ENCODE results near the gene AP3B1.
"Not testable (repeated sequence)": the region's sequence is repeated elsewhere in the genome, so short reads cannot be mapped to it uniquely, and the experiment has no call there.

Gene AP3B1

GRCh38 chr5:78236046-78236445, 58.5 kb downstream of the AP3B1 start:
- no peak for DNase-seq

- no peak for DNase-seq
Observed at GRCh38 chr5:78235289-78235688, 59.2 kb downstream of the AP3B1 start.

- DNase-seq = no peak
Observed at GRCh38 chr5:78234804-78235203, 59.7 kb downstream of the AP3B1 start.

GRCh38 chr5:78232163-78232562, 62.3 kb downstream of the AP3B1 start:
- no peak for DNase-seq

- no peak for DNase-seq
Observed at GRCh38 chr5:78224358-78224757, 70.1 kb downstream of the AP3B1 start.

- no peak for DNase-seq
Observed at GRCh38 chr5:78221964-78222451, 72.5 kb downstream of the AP3B1 start.

- DNase-seq = no peak
Observed at GRCh38 chr5:78221467-78221866, 73.0 kb downstream of the AP3B1 start.

- no peak for DNase-seq
Observed at GRCh38 chr5:78215972-78216371, 78.5 kb downstream of the AP3B1 start.

GRCh38 chr5:78215565-78215964, 78.9 kb downstream of the AP3B1 start:
- no peak for DNase-seq

GRCh38 chr5:78213799-78214198, 80.7 kb downstream of the AP3B1 start:
- DNase-seq = no peak

GRCh38 chr5:78211052-78211451, 83.4 kb downstream of the AP3B1 start:
- DNase-seq = no peak

- DNase-seq = no peak
Observed at GRCh38 chr5:78204241-78204640, 90.3 kb downstream of the AP3B1 start.

GRCh38 chr5:78203815-78204214, 90.7 kb downstream of the AP3B1 start:
- DNase-seq = no peak

GRCh38 chr5:78190402-78190801, 104.1 kb downstream of the AP3B1 start:
- DNase-seq = no peak

GRCh38 chr5:78188681-78189080, 105.8 kb downstream of the AP3B1 start:
- not testable (repeated sequence) for DNase-seq

GRCh38 chr5:78187172-78187571, 107.3 kb downstream of the AP3B1 start:
- DNase-seq = no peak

GRCh38 chr5:78182838-78183237, 111.7 kb downstream of the AP3B1 start:
- no peak for DNase-seq

- DNase-seq = no peak
Observed at GRCh38 chr5:78178356-78178755, 116.1 kb downstream of the AP3B1 start.

- DNase-seq = not testable (repeated sequence)
Observed at GRCh38 chr5:78170335-78170734, 124.2 kb downstream of the AP3B1 start.

GRCh38 chr5:78162253-78162862, 132.1 kb downstream of the AP3B1 start:
- no peak for DNase-seq

GRCh38 chr5:78157001-78157400, 137.5 kb downstream of the AP3B1 start:
- no peak for DNase-seq

GRCh38 chr5:78151594-78152271, 142.8 kb downstream of the AP3B1 start:
- DNase-seq = no peak

GRCh38 chr5:78137290-78137689, 157.2 kb downstream of the AP3B1 start:
- DNase-seq = no peak

- DNase-seq = no peak
Observed at GRCh38 chr5:78133423-78133822, 161.1 kb downstream of the AP3B1 start.

GRCh38 chr5:78132507-78132906, 162.0 kb downstream of the AP3B1 start:
- no peak for DNase-seq

Measured in activated gamma-delta T cell treated with Interleukin-2 at 50 U/mL for 16 hours (primary cell).